HepG2 (cell line): ENCODE data around the gene PSKH1. TPM values are rescaled to one million over a fixed set of nuclear protein-coding genes. Genes with fewer than 3 reads are reported as not detected.
A peak's percentile ranks its signal among the peaks of the same experiment; 100 is the strongest.

Experiments used
- ATAC-seq: fragments of 200-7000 bp; cut with Tn5 transposase; 3 replicates; pipeline ENCODE4 v1.9.1; 2020; ENCODE audit warnings: mild to moderate bottlenecking, moderate library complexity
- BruUV-seq: library from RNA; stranded (reverse); fragments of 400-500 nt; replicated peaks from 2 replicates; lab custom pipeline; 2021; lab: Mats Ljungman, UMichigan
- CTCF ChIA-PET: fragments of 300-600 bp; formaldehyde crosslinking; extraction: SDS; loops from one replicate; lab custom pipeline; 2021; ENCODE audit warnings: low total read pairs, inconsistent platforms, low intra/inter-chr PET ratio; lab: Yijun Ruan, JAX
- POLR2A ChIA-PET: fragments of 350-600 bp; sonication (Branson Sonifier 250); formaldehyde crosslinking; loops from one replicate; lab custom pipeline; 2020; ENCODE audit warnings: antibody characterized with exemption, inconsistent platforms; lab: Yijun Ruan, JAX
- DNase-seq: peaks from one replicate; pipeline ENCODE4 v3.0.0-alpha.2; 2015; ENCODE audit warnings: low spot score
- FAIRE-seq: peaks from 3 replicates; lab custom pipeline; 2011; peaks lifted over from hg19 to GRCh38; lab: Jason Lieb, UNC
- H2AFZ ChIP-seq: one replicate; pipeline ENCODE4 v1.6.1; 2011; ENCODE audit warnings: low read length, inconsistent platforms
- H3K27ac ChIP-seq: fragments of 300-600 bp; 3 replicates; pipeline ENCODE4 v1.8.0; 2011; ENCODE audit warnings: mixed run types, mild to moderate bottlenecking, mixed read lengths, low read length, inconsistent platforms; ENCODE audit not compliant: insufficient read depth; ENCODE audit errors: extremely low read length
- H3K27me3 ChIP-seq, 2 experiments: fragments of 200-600 bp in 1 of 2; 2 replicates in 1 of 2; 3 replicates in 1 of 2; pipeline versions ENCODE4 v1.6.0 to v1.8.0; 2011; ENCODE audit warnings: low read length in 2 of 2, mild to moderate bottlenecking in 2 of 2, moderate library complexity in 2 of 2, inconsistent platforms in 1 of 2; ENCODE audit not compliant: insufficient read depth in 2 of 2, control insufficient read depth in 1 of 2
- H3K36me3 ChIP-seq, 2 experiments: fragments of 200-600 bp in 1 of 2; replicated peaks in 1 of 2; 2 replicates in 1 of 2; 3 replicates in 1 of 2; pipeline versions ENCODE4 v1.5.1 to v1.8.0; 2011; ENCODE audit warnings: low read length in 2 of 2, inconsistent platforms in 1 of 2; ENCODE audit not compliant: insufficient read depth in 2 of 2, control insufficient read depth in 1 of 2
- H3K4me1 ChIP-seq: 2 replicates; pipeline ENCODE4 v1.5.1; 2012; ENCODE audit warnings: low read length, inconsistent platforms; ENCODE audit not compliant: insufficient read depth
- H3K4me2 ChIP-seq: 2 replicates; pipeline ENCODE4 v1.6.0; 2011; ENCODE audit warnings: low read depth, low read length, inconsistent platforms
- H3K4me3 ChIP-seq, 3 experiments: fragments of 200-600 bp in 1 of 3; sonication (generic), shearing (Covaris generic) in 1 of 3; replicated peaks in 1 of 3; 2 replicates each; pipeline ENCODE4 v1.5.1; 2011 to 2016; ENCODE audit warnings: low read length in 3 of 3, inconsistent platforms in 2 of 3, low read depth in 2 of 3, mild to moderate bottlenecking in 2 of 3, control low read depth in 1 of 3, mixed read lengths in 1 of 3; ENCODE audit not compliant: insufficient read depth in 1 of 3
- H3K79me2 ChIP-seq: one replicate; pipeline ENCODE4 v1.6.1; 2011; ENCODE audit warnings: low read length, inconsistent platforms; ENCODE audit not compliant: insufficient read depth
- H3K9ac ChIP-seq: 2 replicates; pipeline ENCODE4 v1.6.0; 2011; ENCODE audit warnings: mild to moderate bottlenecking, low read depth, low read length, inconsistent platforms; ENCODE audit not compliant: insufficient read depth
- H3K9me3 ChIP-seq: 2 replicates; pipeline ENCODE4 v1.5.1; 2012; ENCODE audit warnings: mild to moderate bottlenecking, low read length
- H4K20me1 ChIP-seq: 2 replicates; pipeline ENCODE4 v1.6.0; 2011; ENCODE audit warnings: inconsistent platforms, mild to moderate bottlenecking, low read length, moderate library complexity; ENCODE audit not compliant: insufficient read depth
- AGO2 ChIP-seq: fragments of 200-400 bp; formaldehyde crosslinking; optimal IDR thresholded peaks from 2 replicates; pipeline ENCODE3; 2017; ENCODE audit warnings: mild to moderate bottlenecking, low read depth, low read length, moderate library complexity
- ATF3 ChIP-seq: sonication (generic); formaldehyde crosslinking; IDR thresholded peaks from 2 replicates; pipeline ENCODE4 v1.4.0; 2020; ENCODE audit warnings: missing genetic modification reagents
- JUND ChIP-seq: sonication (generic); formaldehyde crosslinking; IDR thresholded peaks from 2 replicates; pipeline ENCODE4 v1.8.0; 2022; ENCODE audit warnings: mild to moderate bottlenecking, missing genetic modification reagents
- POLR2G ChIP-seq: fragments of 200-400 bp; formaldehyde crosslinking; IDR thresholded peaks from 2 replicates; pipeline ENCODE4 v1.6.1; 2018; ENCODE audit warnings: mild to moderate bottlenecking, low read depth, low read length, moderate library complexity
- RBFOX2 ChIP-seq: fragments of 200-400 bp; formaldehyde crosslinking; IDR thresholded peaks from 2 replicates; pipeline ENCODE4 v1.6.1; 2017; ENCODE audit warnings: low read depth, mild to moderate bottlenecking, low read length
- RBM22 ChIP-seq: fragments of 200-400 bp; formaldehyde crosslinking; optimal IDR thresholded peaks from 2 replicates; pipeline ENCODE3; 2017; ENCODE audit warnings: mild to moderate bottlenecking, low read length, moderate library complexity
- ZNF446 ChIP-seq: sonication (generic); formaldehyde crosslinking; IDR thresholded peaks from 2 replicates; pipeline ENCODE4 v1.5.0; 2020; ENCODE audit warnings: mild to moderate bottlenecking, missing genetic modification reagents
- ZNF749 ChIP-seq: sonication (generic); formaldehyde crosslinking; IDR thresholded peaks from 2 replicates; pipeline ENCODE4 v1.8.0; 2022; ENCODE audit warnings: mild to moderate bottlenecking, missing genetic modification reagents, moderate library complexity, borderline replicate concordance
- ZNF768 ChIP-seq: sonication (generic); formaldehyde crosslinking; IDR thresholded peaks from 2 replicates; pipeline ENCODE4 v1.4.0; 2020; ENCODE audit warnings: missing genetic modification reagents
- WGBS: methylation state at CpG from one replicate; pipeline ENCODE4 v1.1.6; 2017; ENCODE audit warnings: low lambda C conversion rate; 5-methylcytosine and 5-hydroxymethylcytosine counted together
- in situ Hi-C: cut with HindIII; loops from 2 replicates; pipeline ENCODE4 v1.10.0; 2017; ENCODE audit warnings: low pct_unique_long_range_greater_than_20kb; ENCODE audit not compliant: extremely low pct_ligation_motif_present
- intact Hi-C: fragments of 100-400 bp; cut with micrococcal nuclease; formaldehyde crosslinking; loops from one replicate; pipeline ENCODE4 v1.10.0; 2022; ENCODE audit not compliant: unreplicated experiment
- polyA plus RNA-seq, 8 experiments: library from polyadenylated mRNA; depleted of rRNA in 3 of 8; stranded (reverse) in 7 of 8; unstranded in 1 of 8; fragments of >200 nt; fragmentation: Illumina TruSeq in 4 of 8; extraction: Trizol in 4 of 8; gene quantifications; 2 replicates each; pipeline versions ENCODE4 v1.2.1 to v1.2.3, GENCODE V29; 2011 to 2016; ENCODE audit warnings: low read depth in 4 of 8, missing spikeins in 1 of 8, mixed read lengths in 1 of 8; ENCODE audit not compliant: insufficient read depth in 1 of 8
- total RNA-seq, 5 experiments: library from RNA; depleted of rRNA; stranded (reverse); fragments of >200 nt; fragmentation: Illumina TruSeq; extraction: Trizol; gene quantifications; 2 replicates each; pipeline ENCODE4 v1.2.3, GENCODE V29; 2016; ENCODE audit warnings: low read depth in 1 of 5

Gene PSKH1
- total and polyA plus RNA-seq, 2 of the 13 experiments (the other 11 are each of a cell fraction or from before 2014, with no cell fraction given): 8.4 to 19.1 TPM

GRCh38 chr16:67957622-67958021 is 64.6 kb downstream of the PSKH1 start:
- POLR2A ChIA-PET: interaction anchor here (1.1 to 12.9 kb wide), 3 partner anchors 8 to 22 kb away, joined by 3 to 226 read pairs (median 16); partner anchors contain the start of gene LCAT
- DNase-seq: no peak
- H3K27me3 ChIP-seq: no peaks in the 10 kb centered on the region
- intact Hi-C loops (no loop called here), in situ Hi-C loops (no loop called here)
- H3K79me2 ChIP-seq: peaks cover 11% of the 10 kb centered on the region
- H3K4me3 ChIP-seq: no peak overlapping the region
- peaks cover 17% of the 10 kb centered on the region for H3K4me1 ChIP-seq
- no peak for TF ChIP-seq ATF3
- peak; percentile 60 for TF ChIP-seq RBM22
- 0 out of 2 replicates have a peak, but pooled peaks have one; percentile 7 for TF ChIP-seq POLR2G
- peak; percentile 54; the same call in 1 of the 2 replicates for TF ChIP-seq RBFOX2
- peak; percentile 80 for TF ChIP-seq AGO2
- no peak for TF ChIP-seq JUND
- peak; percentile 38; the same call in 1 of the 2 replicates for TF ChIP-seq ZNF768
- TF ChIP-seq ZNF749: no peak
- TF ChIP-seq ZNF446 (CRISPR knock-in tag): no peak
- TF ChIP-seq, all 625 proteins: peak for 5
- no peak overlapping the region for H3K27ac ChIP-seq
- H3K9ac ChIP-seq: no peak overlapping the region
- peaks cover 55 to 80% of the 10 kb centered on the region in 2 experiments for H3K36me3 ChIP-seq
- no peak overlapping the region for H2AFZ ChIP-seq
- H3K4me2 ChIP-seq: no peak overlapping the region
- H4K20me1 ChIP-seq: peaks cover 4% of the 10 kb centered on the region; the same call in 1 of the 2 replicates
- ATAC-seq (no peak), FAIRE-seq (no peak)
- H3K9me3 ChIP-seq: no peaks in the 10 kb centered on the region
- WGBS: 98% methylated on average over 7 of the region's 9 CpGs
- CTCF ChIA-PET: no interaction called here
- BruUV-seq: no TSS peak
